HepG2 (cell line): ENCODE data around the gene REEP6. TPM values are rescaled to one million over a fixed set of nuclear protein-coding genes. Genes with fewer than 3 reads are reported as not detected.
A peak's percentile ranks its signal among the peaks of the same experiment; 100 is the strongest.

Source experiments
- AGO2 ChIP-seq: fragments of 200-400 bp; formaldehyde crosslinking; optimal IDR thresholded peaks from 2 replicates; pipeline ENCODE3; 2017; ENCODE audit warnings: mild to moderate bottlenecking, low read depth, low read length, moderate library complexity
- E2F5 ChIP-seq: sonication (generic); formaldehyde crosslinking; conservative IDR thresholded peaks from 2 replicates; pipeline ENCODE4 v1.4.0; 2020; ENCODE audit warnings: missing genetic modification reagents
- FOXP4 ChIP-seq: sonication (generic); formaldehyde crosslinking; IDR thresholded peaks from 2 replicates; pipeline ENCODE4 v1.4.0; 2020; ENCODE audit warnings: missing genetic modification reagents
- HIC2 ChIP-seq: sonication (generic); formaldehyde crosslinking; IDR thresholded peaks from 2 replicates; pipeline ENCODE4 v1.9.0; 2022; ENCODE audit warnings: low read depth, missing genetic modification reagents
- LCORL ChIP-seq, 2 experiments: fragments of 450-650 bp in 1 of 2; sonication (generic) in 1 of 2; formaldehyde crosslinking in 1 of 2; IDR thresholded peaks; 2 replicates each; pipeline versions ENCODE4 v1.5.0 to v1.6.1; 2017 to 2020; ENCODE audit warnings: antibody characterized with exemption in 1 of 2, missing genetic modification reagents in 1 of 2
- PHF20 ChIP-seq: sonication (generic); formaldehyde crosslinking; IDR thresholded peaks from 2 replicates; pipeline ENCODE4 v1.5.0; 2020; ENCODE audit warnings: mild to moderate bottlenecking, missing genetic modification reagents
- SKIL ChIP-seq: sonication (generic); formaldehyde crosslinking; IDR thresholded peaks from 2 replicates; pipeline ENCODE4 v1.8.0; 2022; ENCODE audit warnings: missing genetic modification reagents, mild to moderate bottlenecking, moderate library complexity, borderline replicate concordance
- SNAPC2 ChIP-seq: sonication (generic); formaldehyde crosslinking; IDR thresholded peaks from 2 replicates; pipeline ENCODE4 v1.8.1; 2022; ENCODE audit warnings: mild to moderate bottlenecking, missing genetic modification reagents
- SNRNP70 ChIP-seq: fragments of 200-400 bp; formaldehyde crosslinking; IDR thresholded peaks from 2 replicates; pipeline ENCODE4 v1.6.1; 2017; ENCODE audit warnings: mild to moderate bottlenecking, low read depth, low read length, moderate library complexity
- ZFP41 ChIP-seq: sonication (generic); formaldehyde crosslinking; IDR thresholded peaks from 2 replicates; pipeline ENCODE4 v1.4.0; 2020; ENCODE audit warnings: mild to moderate bottlenecking, missing genetic modification reagents, borderline replicate concordance
- ZNF256 ChIP-seq: sonication (generic); formaldehyde crosslinking; conservative IDR thresholded peaks from 2 replicates; pipeline ENCODE4 v1.4.0; 2020; ENCODE audit warnings: missing genetic modification reagents
- ZNF451 ChIP-seq: sonication (generic); formaldehyde crosslinking; IDR thresholded peaks from 2 replicates; pipeline ENCODE4 v1.5.0; 2020; ENCODE audit warnings: mild to moderate bottlenecking, missing genetic modification reagents
- ZNF724P ChIP-seq: sonication (generic); formaldehyde crosslinking; IDR thresholded peaks from 2 replicates; pipeline ENCODE4 v1.8.0; 2022; ENCODE audit warnings: missing genetic modification reagents, borderline replicate concordance
- ZNF747 ChIP-seq: sonication (generic); formaldehyde crosslinking; IDR thresholded peaks from 2 replicates; pipeline ENCODE4 v1.8.1; 2023; ENCODE audit warnings: missing genetic modification reagents, mild to moderate bottlenecking, borderline replicate concordance
- ZNF800 ChIP-seq: sonication (generic); formaldehyde crosslinking; IDR thresholded peaks from 2 replicates; pipeline ENCODE4 v1.4.0; 2020; ENCODE audit warnings: missing genetic modification reagents
- polyA plus RNA-seq, 8 experiments: library from polyadenylated mRNA; depleted of rRNA in 3 of 8; stranded (reverse) in 7 of 8; unstranded in 1 of 8; fragments of >200 nt; fragmentation: Illumina TruSeq in 4 of 8; extraction: Trizol in 4 of 8; gene quantifications; 2 replicates each; pipeline versions ENCODE4 v1.2.1 to v1.2.3, GENCODE V29; 2011 to 2016; ENCODE audit warnings: low read depth in 4 of 8, missing spikeins in 1 of 8, mixed read lengths in 1 of 8; ENCODE audit not compliant: insufficient read depth in 1 of 8
- total RNA-seq, 5 experiments: library from RNA; depleted of rRNA; stranded (reverse); fragments of >200 nt; fragmentation: Illumina TruSeq; extraction: Trizol; gene quantifications; 2 replicates each; pipeline ENCODE4 v1.2.3, GENCODE V29; 2016; ENCODE audit warnings: low read depth in 1 of 5

The REEP6 gene
- total and polyA plus RNA-seq, 2 of the 13 experiments (the other 11 are each of a cell fraction or from before 2014, with no cell fraction given) = 10.0 to 28.8 TPM

- TF ChIP-seq HIC2 (CRISPR knock-in tag) (0 out of 2 replicates have a peak, but pooled peaks have one; percentile 17), SKIL (peak; percentile 22; the same call in 1 of the 2 replicates), AGO2 (peak; percentile 72), ZNF256 (CRISPR knock-in tag) (peak; percentile 78; the same call in 1 of the 2 replicates), SNRNP70 (no peak), ZNF747 (CRISPR knock-in tag) (0 out of 2 replicates have a peak, but pooled peaks have one; percentile 16), E2F5 (CRISPR knock-in tag) (0 out of 2 replicates have a peak, but pooled peaks have one; percentile 58), LCORL (IDR thresholded peaks at IDR 0.05) (no peak), LCORL (CRISPR knock-in tag; IDR thresholded peaks at IDR 0.05) (peak; percentile 36; the same call in 1 of the 2 replicates), ZFP41 (CRISPR knock-in tag) (peak; percentile 71; the same call in 1 of the 2 replicates), PHF20 (CRISPR knock-in tag) (peak; percentile 32; the same call in 1 of the 2 replicates), SNAPC2 (CRISPR knock-in tag) (0 out of 2 replicates have a peak, but pooled peaks have one; percentile 65), ZNF451 (CRISPR knock-in tag) (peak; percentile 53; the same call in 1 of the 2 replicates), ZNF800 (CRISPR knock-in tag) (peak; percentile 74; the same call in 1 of the 2 replicates), FOXP4 (CRISPR knock-in tag) (0 out of 2 replicates have a peak, but pooled peaks have one; percentile 28), ZNF724P (CRISPR knock-in tag) (peak; percentile 79; the same call in 1 of the 2 replicates)
These were observed at the start of gene REEP6 (continued) for GRCh38 chr19:1491114-1491848.
